OCI-LY3 (cell line): ENCODE results near the gene ZNF774.

Experiments
- H2AFZ ChIP-seq: fragments of 200-600, 300-600 bp; shearing (Covaris generic); 2 replicates; pipeline ENCODE4 v1.6.0; 2014; ENCODE audit warnings: antibody characterized with exemption, low read depth, low read length
- H3K27ac ChIP-seq: fragments of 200-600, 300-600 bp; sonication (generic); 2 replicates; pipeline ENCODE4 v1.5.1; 2014; ENCODE audit warnings: mild to moderate bottlenecking, low read length, moderate library complexity, mixed read lengths
- H3K27me3 ChIP-seq: fragments of 200-600, 300-600 bp; sonication (generic); 2 replicates; pipeline ENCODE4 v1.6.1; 2014; ENCODE audit warnings: low read depth, low read length, mixed read lengths
- H3K36me3 ChIP-seq: fragments of 200-600, 300-600 bp; sonication (generic); replicated peaks from 2 replicates; pipeline ENCODE3; 2014; ENCODE audit warnings: low read depth, low read length, mixed read lengths
- H3K4me1 ChIP-seq: fragments of 300-600, 200-600 bp; sonication (generic); 2 replicates; pipeline ENCODE4 v1.6.1; 2014; ENCODE audit warnings: low read length, mixed read lengths
- H3K4me2 ChIP-seq: fragments of 200-600, 300-600 bp; sonication (generic); 2 replicates; pipeline ENCODE4 v1.6.1; 2014; ENCODE audit warnings: low read length, mixed read lengths
- H3K4me3 ChIP-seq: fragments of 300-600, 200-600 bp; sonication (generic); 2 replicates; pipeline ENCODE4 v1.5.1; 2014; ENCODE audit warnings: antibody characterized with exemption, mild to moderate bottlenecking, low read length, moderate library complexity
- H3K79me2 ChIP-seq: fragments of 300-600, 200-600 bp; shearing (Covaris generic); 2 replicates; pipeline ENCODE4 v1.6.1; 2014; ENCODE audit warnings: mild to moderate bottlenecking, low read length, mixed read lengths
- H3K9ac ChIP-seq: fragments of 300-600, 200-600 bp; shearing (Covaris generic); 2 replicates; pipeline ENCODE4 v1.6.0; 2014; ENCODE audit warnings: mild to moderate bottlenecking, low read length, moderate library complexity
- H3K9me3 ChIP-seq: fragments of 200-600, 300-600 bp; shearing (Covaris generic); 2 replicates; pipeline ENCODE4 v1.6.1; 2014; ENCODE audit warnings: low read length, mixed read lengths; ENCODE audit not compliant: insufficient read depth
- H4K20me1 ChIP-seq: fragments of 200-600, 300-600 bp; sonication (generic); 2 replicates; pipeline ENCODE4 v1.6.1; 2016; ENCODE audit warnings: low read length, mixed read lengths; ENCODE audit not compliant: insufficient read depth
- EZH2phosphoT487 ChIP-seq: fragments of 200-600 bp; shearing (Covaris generic); IDR thresholded peaks from 2 replicates; pipeline ENCODE4 v1.6.1; 2018; ENCODE audit warnings: antibody characterized with exemption, mixed run types, low read depth
- TF ChIP-seq, protein P1 (sequence below): fragments of 200-600, 300-600 bp; sonication (generic); IDR thresholded peaks from 2 replicates; pipeline ENCODE4 v1.5.1; 2014; ENCODE audit warnings: antibody characterized with exemption, low read length, low read depth

ZNF774 gene

DNA sequence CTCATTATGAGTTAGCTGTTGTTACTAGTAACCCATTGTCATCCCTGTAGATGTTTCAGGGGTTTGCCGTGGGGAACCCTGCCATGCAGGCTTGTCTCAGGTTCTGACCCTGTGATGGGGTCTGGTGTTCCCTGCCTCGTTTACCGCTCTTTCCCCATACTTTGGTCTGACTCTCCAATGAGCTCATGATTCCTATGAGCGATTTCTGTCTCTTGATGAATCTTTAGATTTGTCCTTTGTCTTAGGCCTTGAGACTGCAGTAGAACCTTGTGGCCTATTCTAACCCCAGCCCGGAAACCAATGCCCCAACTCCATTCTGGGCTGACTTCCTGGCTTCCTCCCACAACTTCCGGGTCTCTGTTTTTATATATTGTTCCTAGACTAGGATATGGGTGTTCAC lies 24.7 kb downstream of the ZNF774 start:
- Histone ChIP-seq H3K27ac (no peak overlapping the region), H3K9ac (no peak overlapping the region), H3K27me3 (no peaks in the 10 kb centered on the region), H3K4me1 (peaks cover 6% of the 10 kb centered on the region), H3K79me2 (no peaks in the 10 kb centered on the region), H3K36me3 (no peaks in the 10 kb centered on the region), H3K4me2 (no peak overlapping the region), H2AFZ (peak overlapping the region; percentile 68), H4K20me1 (no peaks in the 10 kb centered on the region), H3K4me3 (no peak overlapping the region), H3K9me3 (0 out of 2 replicates have a peak, but pooled peaks cover 4% of the 10 kb centered on the region)
- TF ChIP-seq EZH2phosphoT487, result no peak
- TF ChIP-seq, protein P1, sequence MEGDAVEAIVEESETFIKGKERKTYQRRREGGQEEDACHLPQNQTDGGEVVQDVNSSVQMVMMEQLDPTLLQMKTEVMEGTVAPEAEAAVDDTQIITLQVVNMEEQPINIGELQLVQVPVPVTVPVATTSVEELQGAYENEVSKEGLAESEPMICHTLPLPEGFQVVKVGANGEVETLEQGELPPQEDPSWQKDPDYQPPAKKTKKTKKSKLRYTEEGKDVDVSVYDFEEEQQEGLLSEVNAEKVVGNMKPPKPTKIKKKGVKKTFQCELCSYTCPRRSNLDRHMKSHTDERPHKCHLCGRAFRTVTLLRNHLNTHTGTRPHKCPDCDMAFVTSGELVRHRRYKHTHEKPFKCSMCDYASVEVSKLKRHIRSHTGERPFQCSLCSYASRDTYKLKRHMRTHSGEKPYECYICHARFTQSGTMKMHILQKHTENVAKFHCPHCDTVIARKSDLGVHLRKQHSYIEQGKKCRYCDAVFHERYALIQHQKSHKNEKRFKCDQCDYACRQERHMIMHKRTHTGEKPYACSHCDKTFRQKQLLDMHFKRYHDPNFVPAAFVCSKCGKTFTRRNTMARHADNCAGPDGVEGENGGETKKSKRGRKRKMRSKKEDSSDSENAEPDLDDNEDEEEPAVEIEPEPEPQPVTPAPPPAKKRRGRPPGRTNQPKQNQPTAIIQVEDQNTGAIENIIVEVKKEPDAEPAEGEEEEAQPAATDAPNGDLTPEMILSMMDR, result no peak

DNA sequence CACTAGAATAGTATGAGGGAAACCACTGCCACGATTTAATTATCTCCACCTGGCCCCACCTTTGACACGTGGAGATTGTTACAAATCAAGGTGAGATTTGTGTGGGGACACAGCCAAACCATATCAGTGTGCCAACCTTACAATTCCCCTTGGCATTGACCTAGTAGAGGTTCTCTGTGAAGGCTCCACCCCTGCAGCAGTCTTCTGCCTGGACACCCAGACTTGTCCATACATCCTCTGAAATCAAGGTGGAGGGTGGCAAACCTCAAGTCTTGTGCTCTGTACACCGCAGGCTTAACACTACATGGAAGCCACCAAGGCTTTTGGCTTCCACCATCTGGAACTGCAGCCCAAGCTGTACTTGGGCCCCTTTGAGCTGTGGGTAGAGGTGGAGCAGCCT lies 27.2 kb downstream of the ZNF774 start:
- no peaks in the 10 kb centered on the region for H4K20me1 ChIP-seq
- no peaks in the 10 kb centered on the region for H3K27me3 ChIP-seq
- no peak overlapping the region for H3K27ac ChIP-seq
- peaks cover 6% of the 10 kb centered on the region for H3K4me1 ChIP-seq
- no peak overlapping the region for H3K4me3 ChIP-seq
- H3K4me2 ChIP-seq, result no peak overlapping the region
- 0 out of 2 replicates have a peak, but pooled peaks cover 4% of the 10 kb centered on the region for H3K9me3 ChIP-seq
- no peaks in the 10 kb centered on the region for H3K79me2 ChIP-seq
- TF ChIP-seq, protein P1, result no peak
- no peak for TF ChIP-seq EZH2phosphoT487
- H2AFZ ChIP-seq, result no peak overlapping the region
- no peak overlapping the region for H3K9ac ChIP-seq
- H3K36me3 ChIP-seq, result no peaks in the 10 kb centered on the region

DNA sequence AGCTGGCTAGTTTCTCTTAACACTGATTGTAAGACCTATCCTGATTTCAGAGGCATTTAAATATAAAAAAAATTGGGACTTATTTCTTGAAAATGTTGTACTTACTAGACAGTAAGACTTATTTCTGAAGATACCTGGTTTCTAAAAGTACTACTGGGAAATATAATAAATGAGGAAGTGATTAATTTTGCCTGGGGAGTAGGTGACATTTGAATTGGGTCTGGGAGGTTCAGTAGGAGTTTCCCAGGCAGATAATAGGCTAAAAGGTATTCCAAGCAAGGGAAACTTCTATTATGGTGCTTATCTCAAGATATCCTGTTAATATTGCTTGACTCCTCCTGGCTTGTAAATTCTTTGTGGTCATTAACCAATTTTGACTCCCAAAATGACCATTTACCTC lies 29.4 kb downstream of the ZNF774 start:
- no peaks in the 10 kb centered on the region for H3K27me3 ChIP-seq
- no peaks in the 10 kb centered on the region for H3K36me3 ChIP-seq
- H3K4me3 ChIP-seq, result no peak overlapping the region
- H3K9ac ChIP-seq, result no peak overlapping the region
- no peak overlapping the region for H2AFZ ChIP-seq
- TF ChIP-seq EZH2phosphoT487, result no peak
- TF ChIP-seq, protein P1, result no peak
- H3K4me2 ChIP-seq, result no peak overlapping the region
- H3K4me1 ChIP-seq, result peaks cover 6% of the 10 kb centered on the region
- 0 out of 2 replicates have a peak, but pooled peaks cover 4% of the 10 kb centered on the region for H3K9me3 ChIP-seq
- H3K27ac ChIP-seq, result no peak overlapping the region
- H3K79me2 ChIP-seq, result no peaks in the 10 kb centered on the region
- H4K20me1 ChIP-seq, result no peaks in the 10 kb centered on the region

DNA sequence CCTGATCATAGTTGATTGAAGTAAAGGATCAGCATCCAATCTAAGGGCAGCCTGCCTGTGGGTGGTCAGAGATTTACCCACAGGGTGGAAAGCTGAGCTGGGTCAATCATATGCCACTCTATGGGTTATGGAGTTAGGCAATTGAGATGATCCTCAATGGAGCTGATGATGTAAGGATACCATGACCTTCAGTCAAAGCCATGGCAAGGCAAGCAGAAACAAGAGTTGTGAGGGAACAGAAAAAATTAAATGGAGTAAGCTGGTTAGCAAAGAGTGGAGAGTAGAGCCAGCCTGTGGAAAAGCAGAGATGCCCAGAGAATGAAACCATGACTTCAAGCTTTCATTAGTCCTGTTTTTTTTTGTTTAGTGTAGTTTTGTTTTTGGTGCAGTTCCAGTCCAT lies 30.2 kb downstream of the ZNF774 start:
- no peak for TF ChIP-seq EZH2phosphoT487
- peaks cover 6% of the 10 kb centered on the region for H3K4me1 ChIP-seq
- no peak overlapping the region for H3K4me2 ChIP-seq
- H3K4me3 ChIP-seq, result no peak overlapping the region
- no peaks in the 10 kb centered on the region for H3K27me3 ChIP-seq
- H3K9me3 ChIP-seq, result 0 out of 2 replicates have a peak, but pooled peaks cover 4% of the 10 kb centered on the region
- no peak overlapping the region for H3K27ac ChIP-seq
- no peak overlapping the region for H2AFZ ChIP-seq
- H3K36me3 ChIP-seq, result no peaks in the 10 kb centered on the region
- no peaks in the 10 kb centered on the region for H4K20me1 ChIP-seq
- no peaks in the 10 kb centered on the region for H3K79me2 ChIP-seq
- H3K9ac ChIP-seq, result no peak overlapping the region

DNA sequence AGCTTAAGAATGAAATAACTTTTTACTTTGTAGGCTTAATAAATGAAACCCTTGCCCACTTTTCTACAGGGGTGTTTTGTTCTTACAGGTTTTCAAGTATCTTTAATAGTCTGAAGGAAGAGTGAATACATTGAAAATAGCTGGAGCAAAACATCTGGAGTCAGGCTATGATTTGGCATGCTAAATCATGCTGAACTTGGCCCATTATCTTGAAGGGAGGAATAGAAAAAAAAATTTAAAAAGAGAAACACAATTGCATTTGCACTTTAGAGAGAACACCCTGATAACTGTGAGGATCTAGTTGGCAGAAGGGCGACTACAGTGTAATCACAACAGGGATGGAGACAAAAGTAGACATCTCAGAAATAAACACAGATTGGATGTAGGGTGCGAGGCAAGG lies 34.1 kb downstream of the ZNF774 start:
- H3K4me1 ChIP-seq, result peaks cover 13% of the 10 kb centered on the region
- no peak overlapping the region for H3K4me3 ChIP-seq
- no peaks in the 10 kb centered on the region for H3K9me3 ChIP-seq
- no peak overlapping the region for H2AFZ ChIP-seq
- no peaks in the 10 kb centered on the region for H3K27me3 ChIP-seq
- peaks cover 28% of the 10 kb centered on the region for H3K79me2 ChIP-seq
- H4K20me1 ChIP-seq, result peaks cover 22% of the 10 kb centered on the region
- H3K27ac ChIP-seq, result no peak overlapping the region
- no peak overlapping the region for H3K4me2 ChIP-seq
- H3K36me3 ChIP-seq, result peaks cover 8% of the 10 kb centered on the region
- no peak for TF ChIP-seq EZH2phosphoT487
- TF ChIP-seq, protein P1, result no peak
- no peak overlapping the region for H3K9ac ChIP-seq
